CD4-positive, alpha-beta T cell treated with Interleukin-15 for 1 hour (primary cell): ENCODE data around the gene LYPD4.
"Not testable (repeated sequence)": the region's sequence is repeated elsewhere in the genome, so short reads cannot be mapped to it uniquely, and the experiment has no call there.

Experiments used
- DNase-seq: peaks from one replicate; pipeline ENCODE4 v3.0.0-alpha.2; 2020

The LYPD4 gene, protein sequence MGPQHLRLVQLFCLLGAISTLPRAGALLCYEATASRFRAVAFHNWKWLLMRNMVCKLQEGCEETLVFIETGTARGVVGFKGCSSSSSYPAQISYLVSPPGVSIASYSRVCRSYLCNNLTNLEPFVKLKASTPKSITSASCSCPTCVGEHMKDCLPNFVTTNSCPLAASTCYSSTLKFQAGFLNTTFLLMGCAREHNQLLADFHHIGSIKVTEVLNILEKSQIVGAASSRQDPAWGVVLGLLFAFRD

GRCh38 chr19:41844601-41845000, at the start of gene LYPD4:
TSS of gene LYPD4 (minus strand) at chr19:41844683. CDS start at chr19:41839285, 5,398 bp downstream.
- DNase-seq: no peak

GRCh38 chr19:41893899-41894298, 49.4 kb upstream of the LYPD4 start:
- no peak for DNase-seq

DNA sequence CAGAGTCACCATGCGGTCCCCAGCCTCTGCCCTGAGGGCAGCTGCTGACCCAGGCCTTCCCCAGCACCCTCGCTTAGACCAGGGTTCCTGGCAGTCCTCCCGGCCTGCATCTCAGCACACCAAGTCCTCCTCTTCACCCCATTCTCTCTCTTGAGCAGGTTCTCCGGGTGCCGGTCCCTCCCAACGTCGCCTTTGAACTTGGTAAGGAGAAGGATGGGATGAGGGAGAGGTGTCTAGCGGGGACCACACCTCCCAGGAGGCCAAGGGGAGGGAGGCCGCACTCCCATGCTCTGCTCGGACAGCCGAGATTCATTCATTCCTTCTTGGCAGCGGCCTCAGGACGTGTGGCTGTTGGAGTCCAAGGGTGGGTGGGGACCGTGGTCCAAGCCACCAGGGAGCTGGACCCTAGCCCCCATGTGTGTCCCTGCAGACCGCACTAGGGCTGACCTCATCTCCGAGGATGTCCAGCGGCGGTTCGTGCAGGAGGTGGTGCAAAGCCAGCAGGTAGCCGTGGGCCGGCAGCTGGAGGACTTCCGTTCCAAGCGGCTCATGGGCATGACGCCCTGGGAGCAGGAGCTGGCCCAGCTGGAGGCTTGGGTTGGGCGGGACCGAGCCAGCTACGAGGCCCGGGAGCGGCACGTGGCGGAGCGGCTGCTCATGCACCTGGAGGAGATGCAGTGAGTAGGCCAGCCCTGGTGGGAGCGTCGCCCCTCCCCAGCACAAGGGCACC, 47.9 kb upstream of the LYPD4 start:
- no peak for DNase-seq

DNA sequence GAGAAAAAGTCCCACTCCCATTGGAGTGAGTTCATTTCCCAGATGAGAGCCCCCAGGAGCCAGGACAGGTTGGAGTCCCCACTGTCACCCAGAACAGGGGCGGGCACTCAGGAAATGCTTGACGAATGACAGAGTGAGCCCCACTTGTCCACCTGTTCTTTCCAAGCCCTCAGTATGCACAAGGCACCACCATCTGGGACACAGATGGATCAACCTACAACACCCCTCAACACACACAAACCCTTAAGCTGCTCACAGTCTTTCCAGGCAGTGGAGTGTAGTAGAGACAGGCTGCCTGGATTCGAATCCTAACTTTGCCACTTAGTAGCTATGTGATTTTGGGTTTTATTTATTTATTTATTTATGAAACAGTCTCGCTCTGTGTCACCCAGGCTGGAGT, 46.5 kb upstream of the LYPD4 start:
- DNase-seq: no peak

DNA sequence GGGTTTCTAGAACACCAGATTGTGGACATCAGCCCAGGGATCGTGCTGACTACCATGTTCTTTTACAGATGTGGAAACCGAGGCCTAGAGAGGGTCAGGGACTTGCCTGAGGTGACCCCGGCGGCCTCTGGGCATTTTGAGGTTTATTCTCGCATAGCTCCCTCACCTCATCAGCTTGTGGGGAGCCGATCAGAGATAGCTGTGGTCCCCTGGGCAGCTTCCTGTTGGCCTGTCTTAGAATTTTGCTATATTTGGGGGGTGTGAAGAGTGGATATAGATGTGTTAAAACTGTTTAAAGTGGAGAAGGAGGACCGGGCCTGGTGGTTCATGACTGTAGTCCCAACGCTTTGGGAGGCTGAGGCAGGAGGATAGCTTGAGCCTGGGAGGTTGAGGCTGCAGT, 45.4 kb upstream of the LYPD4 start:
- DNase-seq: no peak

- DNase-seq: no peak
Measured at GRCh38 chr19:41888926-41889325, 44.4 kb upstream of the LYPD4 start.

DNA sequence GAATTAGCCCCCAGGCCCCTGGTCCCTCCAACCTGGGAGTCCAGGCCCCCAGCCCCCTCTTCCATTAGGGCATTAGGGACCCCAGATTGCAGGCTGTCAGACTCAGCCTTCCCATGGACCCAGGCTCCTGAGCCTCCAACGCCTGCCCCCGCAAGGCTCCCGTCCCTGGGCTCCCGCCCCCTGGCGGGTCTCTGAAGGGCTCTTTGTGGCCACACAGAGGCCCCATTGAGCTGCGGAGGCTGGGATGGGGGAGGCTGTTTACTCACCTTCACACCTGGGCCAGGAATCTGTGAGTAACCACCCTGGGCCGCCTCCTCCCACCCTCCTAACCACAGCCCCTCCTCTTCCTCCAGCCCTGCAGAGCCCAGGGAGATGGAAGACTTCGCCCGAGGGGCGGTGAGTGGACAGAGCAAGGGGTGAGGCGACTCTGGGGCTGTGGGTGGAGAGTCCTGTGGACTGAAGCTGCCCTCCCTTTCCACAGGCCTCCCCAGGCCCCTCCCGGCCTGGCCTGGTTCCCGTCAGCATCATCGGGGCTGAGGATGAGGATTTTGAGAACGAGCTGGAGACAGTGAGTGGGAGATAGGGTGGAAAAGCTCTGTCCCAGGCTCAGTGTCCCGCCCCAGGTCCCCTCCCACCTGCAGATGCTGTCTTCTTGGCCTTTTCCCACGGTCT, 43.4 kb upstream of the LYPD4 start:
- peak; percentile 80 for DNase-seq

DNA sequence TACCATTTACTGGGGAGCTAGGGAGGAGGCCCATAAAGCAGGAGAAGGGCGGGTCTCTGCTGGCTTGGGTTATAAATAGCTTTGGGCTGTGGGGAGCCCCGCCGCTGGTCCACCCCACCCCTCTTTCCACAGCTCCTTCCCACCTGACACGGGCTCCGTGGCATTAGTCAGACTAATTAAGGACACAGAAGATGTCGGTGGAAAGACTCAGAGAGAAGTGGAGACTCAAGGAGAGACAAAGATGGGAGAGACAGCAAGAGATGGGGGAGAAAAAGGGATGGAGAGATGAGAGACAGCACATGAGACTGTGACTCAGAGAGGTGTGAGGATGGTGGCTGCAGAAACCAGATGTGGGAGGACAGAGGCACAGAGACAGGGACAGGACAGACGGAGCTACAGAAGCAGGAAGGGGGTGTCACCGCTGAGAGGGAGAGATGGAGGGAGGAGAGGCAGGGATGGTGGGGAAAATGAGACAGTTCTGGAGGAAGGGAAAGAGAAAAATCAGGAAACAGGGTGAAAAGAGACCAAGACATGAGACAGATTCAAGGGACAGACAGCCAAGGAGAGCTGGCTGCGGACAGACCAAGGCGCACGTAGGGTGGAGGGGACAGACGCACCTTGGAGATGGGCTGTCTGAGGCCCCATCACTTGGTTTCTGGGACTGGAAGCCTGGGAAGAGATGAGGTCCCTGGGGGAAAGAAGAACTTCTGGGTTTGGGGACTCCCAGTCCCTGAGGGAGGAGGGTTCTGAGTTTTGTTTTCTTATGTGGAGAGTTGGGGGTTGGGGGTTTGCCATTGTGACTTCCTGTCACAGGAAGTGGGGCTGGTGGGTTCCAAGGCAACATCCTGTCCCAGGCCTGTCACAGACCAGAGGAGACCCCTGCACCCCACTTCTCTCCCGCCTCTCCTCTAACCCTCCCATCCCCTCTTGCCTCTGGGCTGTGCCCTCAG, 42.6 kb upstream of the LYPD4 start:
- peak; percentile 79 for DNase-seq

DNA sequence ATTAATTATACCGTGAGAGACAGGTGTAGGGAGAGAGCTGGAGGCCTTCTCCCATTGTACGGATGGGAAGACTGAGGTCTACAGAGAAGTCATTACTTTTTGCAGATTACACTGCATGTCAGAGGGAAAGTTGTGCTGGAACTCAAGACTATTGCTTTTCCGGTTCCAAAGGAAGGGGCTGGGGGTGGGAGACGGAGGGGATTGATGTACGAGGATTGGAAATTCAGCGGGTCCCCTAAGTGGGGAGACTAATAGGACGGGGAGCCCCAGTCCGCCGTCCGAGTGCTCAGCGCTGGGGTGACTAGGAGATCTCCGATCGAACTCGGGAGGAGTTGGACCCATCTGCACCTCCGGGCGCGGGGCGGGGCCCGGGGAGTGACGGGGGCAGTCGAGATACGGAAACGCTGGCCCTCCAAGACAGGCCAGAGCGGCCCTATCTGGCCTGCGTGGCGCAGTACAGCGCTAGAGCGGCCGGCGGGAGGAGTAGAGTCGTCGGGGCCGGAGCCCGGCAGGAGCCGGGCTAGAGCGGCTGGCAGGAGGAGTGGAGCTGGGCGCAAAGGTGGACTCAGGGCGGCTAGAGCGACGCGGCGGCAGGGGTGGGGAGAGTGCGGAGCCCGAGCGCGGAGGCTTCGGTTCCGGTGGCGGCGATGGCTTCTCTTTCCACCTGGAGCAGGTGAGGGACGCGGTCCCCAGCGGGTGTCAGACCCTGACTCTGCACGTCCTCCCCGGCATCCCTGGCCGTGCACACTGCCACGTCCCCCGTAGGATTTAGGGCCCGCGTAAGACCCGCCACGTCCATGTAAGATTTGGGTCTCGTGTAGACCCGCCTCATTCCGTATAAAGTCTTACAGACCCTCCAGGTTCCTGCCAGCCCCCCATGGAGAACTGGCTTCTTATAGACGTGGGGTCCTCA, 39.6 kb upstream of the LYPD4 start:
- peak; percentile 95 for DNase-seq

- DNase-seq: no peak
Measured at GRCh38 chr19:41883463-41883820, 39.0 kb upstream of the LYPD4 start.

GRCh38 chr19:41882568-41883462, 38.3 kb upstream of the LYPD4 start, which contains the start of gene ARHGEF1:
TSS of gene ARHGEF1 (plus strand) at chr19:41883184. CDS start at chr19:41888083, 4,899 bp downstream.
- peak; percentile 63 for DNase-seq

DNA sequence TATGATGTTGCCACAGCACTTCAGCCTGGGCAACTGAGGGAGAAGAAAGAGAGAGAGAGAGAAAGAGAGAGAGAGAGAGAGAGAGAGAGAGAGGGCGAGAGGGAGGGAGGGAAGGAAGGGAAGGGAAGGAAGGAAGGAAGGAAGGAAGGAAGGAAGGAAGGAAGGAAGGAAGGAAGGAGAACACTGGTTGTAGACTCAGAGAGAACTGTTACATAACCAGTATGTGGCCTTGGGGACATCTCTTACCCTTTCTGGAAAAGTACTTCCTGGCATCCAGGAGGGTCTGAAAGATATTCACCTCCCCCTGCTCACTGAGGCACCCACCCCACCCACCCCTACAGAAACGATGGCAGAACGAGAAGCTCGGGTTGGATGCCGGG, 35.8 kb upstream of the LYPD4 start:
- no peak for DNase-seq

- DNase-seq: no peak
Measured at GRCh38 chr19:41879670-41880328, 35.3 kb upstream of the LYPD4 start.

- no peak for DNase-seq
Measured at GRCh38 chr19:41879080-41879479, 34.6 kb upstream of the LYPD4 start.

DNA sequence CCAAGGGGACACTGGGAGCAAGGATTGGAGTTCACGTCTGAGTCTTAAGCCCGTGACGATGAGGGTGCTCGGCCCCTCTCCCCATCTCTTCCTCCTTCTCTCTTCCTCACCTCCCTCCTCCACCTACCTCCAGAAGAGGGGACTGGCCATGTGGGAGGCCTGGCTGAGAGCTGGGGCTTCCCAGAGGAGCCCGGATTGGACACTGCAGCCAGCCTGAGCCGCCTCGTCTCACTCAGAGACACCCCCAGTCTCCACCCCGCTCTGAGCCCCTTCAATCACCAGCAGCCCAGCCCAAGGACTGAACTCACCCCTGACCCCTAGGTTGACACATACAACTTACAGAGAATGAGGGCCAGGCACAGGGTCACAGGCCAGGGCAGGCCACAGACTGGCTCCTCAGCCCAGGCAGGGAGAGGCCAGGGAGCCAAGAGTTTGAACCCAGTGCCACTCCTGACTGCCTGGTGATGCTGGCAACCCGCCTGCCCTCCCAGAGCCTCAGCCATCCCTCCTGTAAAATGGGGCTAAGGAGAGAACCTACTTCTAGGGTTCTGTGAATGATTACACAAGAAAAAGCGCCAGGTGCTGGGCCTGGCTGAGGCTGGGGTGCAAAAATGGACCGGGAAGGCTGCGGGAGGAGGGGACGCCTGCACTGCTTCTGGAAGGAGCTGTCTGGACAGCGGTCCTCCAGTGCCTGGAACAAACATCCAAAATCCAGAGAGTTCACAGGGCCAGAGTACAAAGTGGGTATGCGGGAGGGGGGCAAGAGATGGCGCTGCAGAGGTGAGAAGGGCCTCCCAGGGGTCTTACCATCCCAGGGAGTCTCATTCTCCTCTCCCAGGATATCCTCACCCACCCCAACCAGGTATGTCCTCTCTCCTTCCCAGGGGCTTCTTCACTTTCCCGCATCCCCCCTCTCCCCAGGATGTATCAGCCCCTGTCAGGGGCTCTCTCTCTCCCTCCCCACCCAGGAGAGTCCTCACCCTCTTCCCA, 33.7 kb upstream of the LYPD4 start:
- peak; percentile 51 for DNase-seq

DNA sequence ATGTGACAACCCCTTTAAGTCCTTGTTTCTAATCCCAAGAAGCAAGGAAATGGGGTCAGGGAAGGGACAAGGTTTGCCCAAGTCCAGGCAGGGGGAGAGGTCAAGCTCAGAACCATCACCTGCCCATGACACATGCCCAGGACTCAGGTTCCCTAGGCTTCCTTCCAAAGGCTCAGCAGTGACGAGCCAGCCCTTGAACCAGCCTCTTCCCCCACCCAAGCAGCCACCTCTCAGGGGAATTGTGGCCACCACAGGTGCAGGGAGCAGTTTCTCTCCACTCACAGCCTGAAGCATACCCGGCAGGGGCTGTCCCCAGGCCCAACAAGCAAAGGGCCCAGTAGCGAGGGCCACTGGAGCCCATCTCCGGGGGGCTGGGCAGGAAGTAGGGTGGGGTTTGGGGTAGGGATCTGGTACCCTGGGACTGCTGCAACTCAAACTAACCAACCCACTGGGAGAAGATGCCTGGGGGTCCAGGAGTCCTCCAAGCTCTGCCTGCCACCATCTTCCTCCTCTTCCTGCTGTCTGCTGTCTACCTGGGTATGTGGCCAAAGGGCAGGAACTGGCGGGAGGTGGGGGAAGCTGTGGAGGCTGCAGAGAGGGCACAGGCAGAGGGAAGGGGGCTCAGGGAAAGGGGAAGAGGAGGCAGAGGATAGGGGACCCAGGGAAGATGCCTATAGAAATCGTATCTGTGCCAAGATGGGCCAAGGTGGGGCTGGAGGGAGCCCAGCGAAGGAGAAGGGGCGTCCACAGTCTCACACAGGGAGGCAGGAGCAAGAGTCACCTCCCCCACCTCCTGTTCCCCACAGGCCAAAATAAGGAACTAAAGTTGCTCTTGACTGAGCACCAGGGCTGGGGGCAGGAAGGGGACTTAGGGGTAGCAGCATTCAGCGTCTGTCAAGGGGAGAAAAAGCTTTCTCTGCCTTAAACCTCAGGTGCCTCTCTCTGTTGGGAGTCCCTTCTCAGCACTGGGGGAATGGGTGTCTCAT, 32.7 kb upstream of the LYPD4 start, which contains the start of gene CD79A:
Gene CD79A (plus strand): TSS at position 433 of the 986 bp plus-strand sequence. CDS start 26 bp downstream, at position 459.
- peak; percentile 92 for DNase-seq

DNA sequence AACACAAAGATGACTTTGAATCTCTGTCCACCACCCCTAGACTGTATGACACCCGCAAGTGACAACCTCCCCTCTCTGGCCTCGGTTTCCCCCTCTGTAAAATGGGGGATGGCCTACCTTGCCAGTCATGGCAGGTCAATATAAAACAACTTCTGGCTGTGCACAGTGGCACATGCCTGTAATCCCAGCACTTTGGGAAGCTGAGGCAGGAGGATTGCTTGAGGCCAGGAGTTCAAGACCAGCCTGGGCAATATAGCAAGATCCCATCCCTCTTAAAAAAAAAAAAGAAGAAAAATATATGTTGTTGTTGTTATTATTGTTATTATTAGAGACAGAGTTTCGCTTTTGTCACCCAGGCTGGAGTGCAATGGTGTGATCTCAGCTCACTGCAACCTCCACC, 31.5 kb upstream of the LYPD4 start:
- DNase-seq: not testable (repeated sequence)
